ENCODE results near the gene NFU1. TPM values are rescaled to one million over a fixed set of nuclear protein-coding genes. Genes with fewer than 3 reads are reported as not detected.

Gene NFU1
- polyA plus RNA-seq, 1 donor (not counting 4 experiments of a cell fraction or from before 2014, with no cell fraction given): 53.7 TPM

- H3K4me3 ChIP-seq (ENCODE audit: control insufficient read depth in 2 of 3, extremely low read depth in 1 of 3, insufficient read depth in 2 of 3, low read depth in 1 of 3, low read length in 3 of 3): peak within 1 kb of the TSS; percentile 70 to 99 (median 98)
- dilution Hi-C loops (cut with MboI; ENCODE audit: extremely low pct_ligation_motif_present, low sequenced_read_pairs): no loop called here
- no peaks in the 10 kb centered on the region for H3K9me3 ChIP-seq (ENCODE audit: control insufficient read depth, low read depth, low read length)
- peaks cover 0 to 3% of the 10 kb centered on the region in 2 experiments for H3K36me3 ChIP-seq (ENCODE audit: control insufficient read depth in 2 of 2, extremely low read depth in 1 of 2, insufficient read depth in 2 of 2, low read length in 2 of 2)
- peaks cover 21% of the 10 kb centered on the region for H3K4me1 ChIP-seq (ENCODE audit: control insufficient read depth, extremely low read depth, insufficient read depth, low read length)
- H3K4me2 ChIP-seq (ENCODE audit: control insufficient read depth, extremely low read depth, insufficient read depth, low read depth, low read length): peak within 1 kb of the TSS; percentile 99
- no peaks in the 10 kb centered on the region for H3K9me1 ChIP-seq (ENCODE audit: control insufficient read depth, extremely low read depth, insufficient read depth, low read length)
- peak within 1 kb of the TSS; percentile 92 for H3K27ac ChIP-seq (ENCODE audit: control insufficient read depth, insufficient read depth, low read length)
- no peak for TF ChIP-seq EZH2 (IDR thresholded peaks at IDR 0.05; ENCODE audit: low read length)
- TF ChIP-seq CTCF (optimal IDR thresholded peaks at IDR 0.05 in 1 of 3, IDR thresholded peaks at IDR 0.05 in 1 of 3, conservative IDR thresholded peaks at IDR 0.05 in 1 of 3; ENCODE audit: extremely low read depth in 1 of 3, insufficient read depth in 2 of 3, low read length in 3 of 3): no peak
- FAIRE-seq (no peak), DNase-seq (ENCODE audit: low read depth, low spot score) (peak; percentile 41)
- H3K27me3 ChIP-seq (ENCODE audit: control insufficient read depth, extremely low read depth, insufficient read depth, low read length): no peaks in the 10 kb centered on the region
- H4K20me1 ChIP-seq (ENCODE audit: control insufficient read depth, extremely low read depth, insufficient read depth, low read length): no peaks in the 10 kb centered on the region
- H3K79me2 ChIP-seq (ENCODE audit: control insufficient read depth, insufficient read depth, low read length): peaks cover 44% of the 10 kb centered on the region
- H2AFZ ChIP-seq (ENCODE audit: control insufficient read depth, low read length): peak within 1 kb of the TSS; percentile 93
- peak within 1 kb of the TSS; percentile 91 for H3K9ac ChIP-seq (ENCODE audit: control insufficient read depth, extremely low read depth, insufficient read depth, low read length)
These were observed 50.2 kb downstream of the NFU1 start, which contains the start of gene GFPT1 for GRCh38 chr2:69386789-69387734. Gene GFPT1 (minus strand): TSS chr2:69387227. CDS start chr2:69387071, 156 bp downstream.

GRCh38 chr2:69386360-69386759 lies 50.9 kb downstream of the NFU1 start:
- TF ChIP-seq CTCF (optimal IDR thresholded peaks at IDR 0.05 in 1 of 3, IDR thresholded peaks at IDR 0.05 in 1 of 3, conservative IDR thresholded peaks at IDR 0.05 in 1 of 3; ENCODE audit: extremely low read depth in 1 of 3, insufficient read depth in 2 of 3, low read length in 3 of 3): no peak
- TF ChIP-seq EZH2 (IDR thresholded peaks at IDR 0.05; ENCODE audit: low read length): no peak
- no peaks in the 10 kb centered on the region for H4K20me1 ChIP-seq (ENCODE audit: control insufficient read depth, extremely low read depth, insufficient read depth, low read length)
- H3K36me3 ChIP-seq (ENCODE audit: control insufficient read depth in 2 of 2, extremely low read depth in 1 of 2, insufficient read depth in 2 of 2, low read length in 2 of 2): peaks cover 0 to 3% of the 10 kb centered on the region in 2 experiments
- no peaks in the 10 kb centered on the region for H3K27me3 ChIP-seq (ENCODE audit: control insufficient read depth, extremely low read depth, insufficient read depth, low read length)
- no peaks in the 10 kb centered on the region for H3K9me1 ChIP-seq (ENCODE audit: control insufficient read depth, extremely low read depth, insufficient read depth, low read length)
- peak overlapping the region; percentile 94 for H3K4me2 ChIP-seq (ENCODE audit: control insufficient read depth, extremely low read depth, insufficient read depth, low read depth, low read length)
- H3K27ac ChIP-seq (ENCODE audit: control insufficient read depth, insufficient read depth, low read length): peak overlapping the region; percentile 92
- no peak for FAIRE-seq
- DNase-seq (ENCODE audit: low read depth, low spot score): no peak
- H3K79me2 ChIP-seq (ENCODE audit: control insufficient read depth, insufficient read depth, low read length): peaks cover 51% of the 10 kb centered on the region
- peaks cover 23% of the 10 kb centered on the region for H3K4me1 ChIP-seq (ENCODE audit: control insufficient read depth, extremely low read depth, insufficient read depth, low read length)
- peak overlapping the region; percentile 91 for H3K9ac ChIP-seq (ENCODE audit: control insufficient read depth, extremely low read depth, insufficient read depth, low read length)
- H3K4me3 ChIP-seq (ENCODE audit: control insufficient read depth in 2 of 3, extremely low read depth in 1 of 3, insufficient read depth in 2 of 3, low read depth in 1 of 3, low read length in 3 of 3): peak overlapping the region; percentile 70 to 99 (median 98)
- dilution Hi-C loops (cut with MboI; ENCODE audit: extremely low pct_ligation_motif_present, low sequenced_read_pairs): no loop called here
- H3K9me3 ChIP-seq (ENCODE audit: control insufficient read depth, low read depth, low read length): no peaks in the 10 kb centered on the region
- peak overlapping the region; percentile 61 for H2AFZ ChIP-seq (ENCODE audit: control insufficient read depth, low read length)
